ENCODE measurements around the gene GALNT5.

DNA sequence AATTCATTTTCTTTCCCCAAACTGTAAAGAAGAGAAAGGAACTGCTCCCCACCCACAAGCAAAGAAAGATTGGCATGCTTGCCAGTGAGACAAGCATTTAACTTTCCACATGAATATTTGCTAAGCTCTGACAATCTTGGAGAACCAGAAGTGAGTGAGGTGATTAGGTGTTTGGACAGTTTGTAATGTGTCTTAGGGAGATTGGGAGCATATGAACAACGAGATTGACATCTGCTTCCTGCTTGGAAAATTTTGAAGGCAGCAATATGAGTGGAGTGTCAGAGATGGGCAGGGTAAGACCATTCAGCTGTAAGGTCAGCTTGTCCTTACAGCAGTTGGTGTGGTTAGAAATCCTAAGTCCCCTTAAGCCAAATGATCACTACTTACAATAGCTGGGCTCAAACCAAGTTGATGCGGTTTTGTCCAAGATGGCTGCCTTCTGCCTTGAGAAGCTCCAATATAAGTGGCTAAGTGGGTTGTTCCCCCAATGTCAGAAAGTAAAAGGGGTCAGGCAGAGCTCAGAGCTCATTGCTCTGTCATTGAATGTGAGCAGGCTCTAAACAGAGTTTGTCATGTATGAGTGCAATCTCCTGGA, 36.0 kb upstream of the GALNT5 start:
- TF ChIP-seq HCFC1 (IDR thresholded peaks at IDR 0.05; ENCODE audit: low read length) (no peak), RAD21 (IDR thresholded peaks at IDR 0.05; ENCODE audit: insufficient read depth, low read depth, low read length) (no peak)
- TF ChIP-seq, protein P1, sequence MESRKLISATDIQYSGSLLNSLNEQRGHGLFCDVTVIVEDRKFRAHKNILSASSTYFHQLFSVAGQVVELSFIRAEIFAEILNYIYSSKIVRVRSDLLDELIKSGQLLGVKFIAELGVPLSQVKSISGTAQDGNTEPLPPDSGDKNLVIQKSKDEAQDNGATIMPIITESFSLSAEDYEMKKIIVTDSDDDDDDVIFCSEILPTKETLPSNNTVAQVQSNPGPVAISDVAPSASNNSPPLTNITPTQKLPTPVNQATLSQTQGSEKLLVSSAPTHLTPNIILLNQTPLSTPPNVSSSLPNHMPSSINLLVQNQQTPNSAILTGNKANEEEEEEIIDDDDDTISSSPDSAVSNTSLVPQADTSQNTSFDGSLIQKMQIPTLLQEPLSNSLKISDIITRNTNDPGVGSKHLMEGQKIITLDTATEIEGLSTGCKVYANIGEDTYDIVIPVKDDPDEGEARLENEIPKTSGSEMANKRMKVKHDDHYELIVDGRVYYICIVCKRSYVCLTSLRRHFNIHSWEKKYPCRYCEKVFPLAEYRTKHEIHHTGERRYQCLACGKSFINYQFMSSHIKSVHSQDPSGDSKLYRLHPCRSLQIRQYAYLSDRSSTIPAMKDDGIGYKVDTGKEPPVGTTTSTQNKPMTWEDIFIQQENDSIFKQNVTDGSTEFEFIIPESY (IDR thresholded peaks at IDR 0.05) = no peak
- TF ChIP-seq, protein P2, sequence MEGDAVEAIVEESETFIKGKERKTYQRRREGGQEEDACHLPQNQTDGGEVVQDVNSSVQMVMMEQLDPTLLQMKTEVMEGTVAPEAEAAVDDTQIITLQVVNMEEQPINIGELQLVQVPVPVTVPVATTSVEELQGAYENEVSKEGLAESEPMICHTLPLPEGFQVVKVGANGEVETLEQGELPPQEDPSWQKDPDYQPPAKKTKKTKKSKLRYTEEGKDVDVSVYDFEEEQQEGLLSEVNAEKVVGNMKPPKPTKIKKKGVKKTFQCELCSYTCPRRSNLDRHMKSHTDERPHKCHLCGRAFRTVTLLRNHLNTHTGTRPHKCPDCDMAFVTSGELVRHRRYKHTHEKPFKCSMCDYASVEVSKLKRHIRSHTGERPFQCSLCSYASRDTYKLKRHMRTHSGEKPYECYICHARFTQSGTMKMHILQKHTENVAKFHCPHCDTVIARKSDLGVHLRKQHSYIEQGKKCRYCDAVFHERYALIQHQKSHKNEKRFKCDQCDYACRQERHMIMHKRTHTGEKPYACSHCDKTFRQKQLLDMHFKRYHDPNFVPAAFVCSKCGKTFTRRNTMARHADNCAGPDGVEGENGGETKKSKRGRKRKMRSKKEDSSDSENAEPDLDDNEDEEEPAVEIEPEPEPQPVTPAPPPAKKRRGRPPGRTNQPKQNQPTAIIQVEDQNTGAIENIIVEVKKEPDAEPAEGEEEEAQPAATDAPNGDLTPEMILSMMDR (IDR thresholded peaks at IDR 0.05 in 2 of 3, conservative IDR thresholded peaks at IDR 0.05 in 1 of 3; ENCODE audit: control insufficient read depth in 2 of 3, extremely low read depth in 1 of 3, insufficient read depth in 1 of 3, low read depth in 3 of 3, low read length in 3 of 3) = no peak
- TF ChIP-seq, protein P3, sequence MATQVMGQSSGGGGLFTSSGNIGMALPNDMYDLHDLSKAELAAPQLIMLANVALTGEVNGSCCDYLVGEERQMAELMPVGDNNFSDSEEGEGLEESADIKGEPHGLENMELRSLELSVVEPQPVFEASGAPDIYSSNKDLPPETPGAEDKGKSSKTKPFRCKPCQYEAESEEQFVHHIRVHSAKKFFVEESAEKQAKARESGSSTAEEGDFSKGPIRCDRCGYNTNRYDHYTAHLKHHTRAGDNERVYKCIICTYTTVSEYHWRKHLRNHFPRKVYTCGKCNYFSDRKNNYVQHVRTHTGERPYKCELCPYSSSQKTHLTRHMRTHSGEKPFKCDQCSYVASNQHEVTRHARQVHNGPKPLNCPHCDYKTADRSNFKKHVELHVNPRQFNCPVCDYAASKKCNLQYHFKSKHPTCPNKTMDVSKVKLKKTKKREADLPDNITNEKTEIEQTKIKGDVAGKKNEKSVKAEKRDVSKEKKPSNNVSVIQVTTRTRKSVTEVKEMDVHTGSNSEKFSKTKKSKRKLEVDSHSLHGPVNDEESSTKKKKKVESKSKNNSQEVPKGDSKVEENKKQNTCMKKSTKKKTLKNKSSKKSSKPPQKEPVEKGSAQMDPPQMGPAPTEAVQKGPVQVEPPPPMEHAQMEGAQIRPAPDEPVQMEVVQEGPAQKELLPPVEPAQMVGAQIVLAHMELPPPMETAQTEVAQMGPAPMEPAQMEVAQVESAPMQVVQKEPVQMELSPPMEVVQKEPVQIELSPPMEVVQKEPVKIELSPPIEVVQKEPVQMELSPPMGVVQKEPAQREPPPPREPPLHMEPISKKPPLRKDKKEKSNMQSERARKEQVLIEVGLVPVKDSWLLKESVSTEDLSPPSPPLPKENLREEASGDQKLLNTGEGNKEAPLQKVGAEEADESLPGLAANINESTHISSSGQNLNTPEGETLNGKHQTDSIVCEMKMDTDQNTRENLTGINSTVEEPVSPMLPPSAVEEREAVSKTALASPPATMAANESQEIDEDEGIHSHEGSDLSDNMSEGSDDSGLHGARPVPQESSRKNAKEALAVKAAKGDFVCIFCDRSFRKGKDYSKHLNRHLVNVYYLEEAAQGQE (IDR thresholded peaks at IDR 0.05; ENCODE audit: low read depth, low read length) = no peak

Measured in GM12878 (cell line).